HEK293T (cell line): ENCODE results near the gene IL18R1.

Experiments used
- ARNT ChIP-seq: fragments of 450-650 bp; IDR thresholded peaks from 2 replicates; pipeline ENCODE4 v1.6.1; 2017; ENCODE audit warnings: mild to moderate bottlenecking
- BHLHE40 ChIP-seq: fragments of 450-650 bp; IDR thresholded peaks from 2 replicates; pipeline ENCODE4 v1.6.1; 2016; ENCODE audit warnings: mild to moderate bottlenecking, moderate library complexity, borderline replicate concordance
- FOXA1 ChIP-seq: fragments of 450-650 bp; IDR thresholded peaks from 2 replicates; pipeline ENCODE4 v1.6.1; 2016; ENCODE audit warnings: mild to moderate bottlenecking

DNA sequence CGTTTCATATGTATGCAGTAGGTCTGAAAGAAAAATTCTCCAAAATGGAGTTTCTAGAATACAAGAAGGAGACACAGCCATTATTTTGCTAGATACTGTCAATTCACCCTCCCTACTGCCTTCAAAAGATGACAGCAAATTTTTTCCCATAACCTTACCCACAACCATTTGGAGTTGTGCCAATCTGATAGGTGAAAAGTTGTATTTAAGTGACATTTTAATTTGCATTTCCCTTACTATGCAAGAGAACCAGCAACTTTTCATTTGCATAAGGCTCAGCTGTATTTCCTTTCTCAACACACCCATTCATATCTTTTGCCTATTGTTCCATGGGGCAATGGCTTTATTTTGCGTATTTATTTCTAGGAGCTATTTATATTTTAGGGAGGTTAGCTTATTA lies 36.0 kb downstream of the IL18R1 start:
- TF ChIP-seq ARNT (no peak), BHLHE40 (no peak), FOXA1 (no peak)
